ENCODE measurements around the gene SHTN1.

SHTN1 gene

GRCh38 chr10:117005026-117005526 is at the start of gene SHTN1:
Gene SHTN1 (minus strand): TSS chr10:117005187. CDS start chr10:117005079, 108 bp downstream.
- DNase-seq: peak; percentile 71

GRCh38 chr10:117053482-117053881 is 48.5 kb upstream of the SHTN1 start:
- DNase-seq: no peak

- DNase-seq: peak; percentile 50
Measured at GRCh38 chr10:117047947-117048346, 43.0 kb upstream of the SHTN1 start.

- no peak for DNase-seq
Measured at GRCh38 chr10:117016266-117016665, 11.3 kb upstream of the SHTN1 start.

- no peak for DNase-seq
Measured at GRCh38 chr10:117014835-117015234, 9.8 kb upstream of the SHTN1 start.

- DNase-seq: no peak
Measured at GRCh38 chr10:117007080-117007479, 2.1 kb upstream of the SHTN1 start.

GRCh38 chr10:117005527-117006055 is 604 bp upstream of the SHTN1 start:
- DNase-seq: no peak

GRCh38 chr10:117004227-117005025 is 561 bp downstream of the SHTN1 start:
- peak; percentile 43 for DNase-seq

GRCh38 chr10:117003336-117003735 is 1.7 kb downstream of the SHTN1 start:
- DNase-seq: no peak

GRCh38 chr10:117002206-117002605 is 2.8 kb downstream of the SHTN1 start:
- no peak for DNase-seq

GRCh38 chr10:117001144-117001543 is 3.8 kb downstream of the SHTN1 start:
- DNase-seq: no peak

- no peak for DNase-seq
Measured at GRCh38 chr10:117000580-117000979, 4.4 kb downstream of the SHTN1 start.

GRCh38 chr10:116998172-116998571 is 6.8 kb downstream of the SHTN1 start:
- no peak for DNase-seq

- DNase-seq: no peak
Measured at GRCh38 chr10:116997015-116997414, 8.0 kb downstream of the SHTN1 start.

- no peak for DNase-seq
Measured at GRCh38 chr10:116995648-116996047, 9.3 kb downstream of the SHTN1 start.

GRCh38 chr10:116994113-116994890 is 10.7 kb downstream of the SHTN1 start:
- DNase-seq: no peak

GRCh38 chr10:116993610-116994009 is 11.4 kb downstream of the SHTN1 start:
- DNase-seq: no peak

GRCh38 chr10:116992183-116992582 is 12.8 kb downstream of the SHTN1 start:
- DNase-seq: no peak

- no peak for DNase-seq
Measured at GRCh38 chr10:116990276-116990800, 14.6 kb downstream of the SHTN1 start.

GRCh38 chr10:116989439-116989838 is 15.5 kb downstream of the SHTN1 start:
- DNase-seq: no peak

GRCh38 chr10:116988311-116988710 is 16.7 kb downstream of the SHTN1 start:
- no peak for DNase-seq

GRCh38 chr10:116985611-116986010 is 19.4 kb downstream of the SHTN1 start:
- no peak for DNase-seq

GRCh38 chr10:116984202-116984990 is 20.6 kb downstream of the SHTN1 start:
- DNase-seq: no peak

Measured in NCI-H1105 (cell line).